NCI-H748 (cell line): ENCODE measurements around the gene FAF1.
"Not testable (repeated sequence)": the region's sequence is repeated elsewhere in the genome, so short reads cannot be mapped to it uniquely, and the experiment has no call there.

Experiments
- DNase-seq: peaks from one replicate; lab custom pipeline; 2025; ENCODE audit not compliant: unreplicated experiment; lab: John Stamatoyannopoulos, UW

Gene FAF1

DNA sequence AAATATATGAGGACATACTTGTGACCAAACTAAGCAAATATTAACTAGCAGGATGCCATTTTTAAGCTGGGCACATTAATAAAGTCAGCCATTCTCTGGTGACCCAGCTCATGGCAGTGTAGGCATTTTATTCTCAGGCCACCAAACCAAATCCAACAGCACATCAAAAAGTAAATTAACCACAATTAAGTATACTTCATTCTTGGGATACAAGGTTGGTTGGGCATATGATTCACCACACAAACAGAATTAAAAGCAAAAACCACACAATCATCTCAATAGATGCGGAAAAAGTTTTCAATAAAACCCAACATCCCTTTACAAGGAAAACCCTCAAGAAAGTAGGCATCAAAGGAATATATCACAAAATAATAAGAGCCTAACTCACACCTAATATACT lies 101.3 kb downstream of the FAF1 start:
- DNase-seq = no peak

DNA sequence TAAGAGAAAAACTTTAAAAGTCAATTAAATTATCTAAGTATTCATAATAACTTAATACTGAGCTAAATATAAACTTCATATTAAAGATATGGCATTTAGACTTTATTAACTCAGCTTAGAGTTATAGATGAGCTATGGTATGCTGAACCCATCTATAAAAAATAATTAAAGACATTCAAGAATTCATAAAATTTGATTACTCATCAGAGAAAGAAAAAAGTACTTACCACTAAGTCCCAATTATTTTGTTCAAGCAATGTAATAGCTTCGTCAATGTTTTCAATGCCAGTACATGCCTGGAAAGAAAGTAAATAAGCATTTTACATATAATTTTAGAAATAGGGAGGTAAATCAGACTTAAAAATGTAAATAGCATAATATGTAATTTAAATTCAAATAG lies 102.4 kb downstream of the FAF1 start:
- no peak for DNase-seq

DNA sequence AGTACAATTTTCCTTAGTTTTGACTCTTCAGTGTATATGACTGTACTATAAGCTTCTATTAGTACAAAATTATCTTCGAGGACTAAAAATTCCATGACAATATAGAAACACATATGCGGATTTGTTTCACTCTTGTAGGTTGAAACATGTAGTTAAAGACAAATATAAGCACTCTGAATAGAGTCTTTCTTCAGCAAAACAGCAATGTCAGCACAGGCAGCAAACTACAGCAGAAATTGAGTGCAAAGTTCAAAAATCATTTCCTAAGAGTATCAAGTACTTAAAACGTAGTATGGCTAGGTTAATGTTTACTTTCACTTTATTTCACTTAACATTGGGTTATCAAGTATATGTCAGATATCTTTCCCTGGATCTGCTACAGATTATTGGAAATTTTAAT lies 106.7 kb downstream of the FAF1 start:
- no peak for DNase-seq

DNA sequence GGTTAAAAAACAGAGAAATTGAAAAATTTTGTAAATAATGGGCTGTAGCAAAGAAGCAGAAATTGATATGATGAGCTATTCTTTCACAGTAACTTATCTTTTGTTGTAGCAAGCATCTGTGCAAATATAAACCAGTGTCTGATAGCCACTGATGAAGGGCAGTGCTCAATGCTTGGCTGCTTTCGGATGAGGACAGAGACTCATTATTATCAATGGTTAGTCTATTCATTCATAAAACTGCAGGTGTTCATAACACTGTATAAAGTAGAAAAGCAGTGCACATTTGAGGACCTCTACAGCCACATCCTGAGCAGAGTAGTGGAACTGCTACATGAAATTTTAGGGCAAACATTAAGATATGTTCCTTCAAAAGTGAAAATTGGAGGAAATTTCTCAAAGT lies 107.2 kb downstream of the FAF1 start:
- peak; percentile 93 for DNase-seq

DNA sequence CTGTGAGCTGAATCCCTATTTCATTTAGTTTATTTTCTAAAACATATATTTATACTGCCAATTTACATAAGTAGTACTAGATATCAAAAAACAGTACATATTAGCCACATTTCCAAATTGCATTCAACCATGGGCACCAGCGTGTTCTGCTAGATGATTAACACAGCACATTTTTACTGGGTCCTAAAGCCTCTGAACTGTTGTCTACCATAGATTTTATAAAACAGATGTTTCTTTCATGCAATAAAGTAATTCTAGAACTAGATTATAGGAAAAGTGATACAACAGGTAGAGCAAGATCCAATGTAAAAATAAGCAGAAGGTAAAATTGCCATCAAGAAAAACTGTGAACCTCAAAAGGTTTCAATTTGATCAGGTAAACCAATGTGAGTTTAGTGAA lies 108.6 kb downstream of the FAF1 start:
- no peak for DNase-seq

DNA sequence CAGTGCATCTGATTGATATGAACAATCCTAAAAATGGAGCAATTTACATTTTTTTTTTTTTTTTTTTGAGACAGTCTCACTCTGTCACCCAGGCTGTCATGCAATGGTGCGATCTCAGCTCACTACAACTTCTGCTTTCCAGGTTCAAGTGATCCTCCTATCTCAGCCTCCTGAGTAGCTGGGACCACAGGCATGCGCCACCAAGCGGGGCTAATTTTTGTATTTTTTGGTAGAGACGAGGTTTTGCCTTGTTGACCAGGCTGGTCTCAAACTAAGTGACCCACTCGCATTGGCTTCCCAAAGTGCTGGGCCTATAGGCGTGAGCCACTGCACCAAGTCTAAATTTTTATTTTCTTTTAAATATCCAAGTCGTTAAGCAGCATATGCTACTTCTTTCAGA lies 109.0 kb downstream of the FAF1 start:
- DNase-seq = no peak

DNA sequence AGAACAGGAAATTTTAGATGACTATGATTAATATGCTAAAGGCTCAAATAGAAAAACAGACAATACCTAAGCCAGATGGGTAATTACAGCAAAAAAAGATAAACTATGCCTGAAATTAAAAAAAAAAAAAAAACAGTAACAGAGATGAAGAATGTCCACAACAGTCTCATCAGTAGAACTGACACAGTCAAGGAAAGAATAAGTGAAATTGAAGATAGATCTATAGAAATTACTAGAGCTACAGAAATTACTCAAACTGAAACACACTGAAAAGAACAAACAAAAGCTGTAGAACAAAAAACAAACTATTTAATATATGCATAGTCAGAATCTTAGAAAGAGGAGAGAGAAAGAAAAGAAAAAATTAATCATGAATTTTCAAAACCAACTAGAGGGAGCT lies 112.8 kb downstream of the FAF1 start:
- no peak for DNase-seq

DNA sequence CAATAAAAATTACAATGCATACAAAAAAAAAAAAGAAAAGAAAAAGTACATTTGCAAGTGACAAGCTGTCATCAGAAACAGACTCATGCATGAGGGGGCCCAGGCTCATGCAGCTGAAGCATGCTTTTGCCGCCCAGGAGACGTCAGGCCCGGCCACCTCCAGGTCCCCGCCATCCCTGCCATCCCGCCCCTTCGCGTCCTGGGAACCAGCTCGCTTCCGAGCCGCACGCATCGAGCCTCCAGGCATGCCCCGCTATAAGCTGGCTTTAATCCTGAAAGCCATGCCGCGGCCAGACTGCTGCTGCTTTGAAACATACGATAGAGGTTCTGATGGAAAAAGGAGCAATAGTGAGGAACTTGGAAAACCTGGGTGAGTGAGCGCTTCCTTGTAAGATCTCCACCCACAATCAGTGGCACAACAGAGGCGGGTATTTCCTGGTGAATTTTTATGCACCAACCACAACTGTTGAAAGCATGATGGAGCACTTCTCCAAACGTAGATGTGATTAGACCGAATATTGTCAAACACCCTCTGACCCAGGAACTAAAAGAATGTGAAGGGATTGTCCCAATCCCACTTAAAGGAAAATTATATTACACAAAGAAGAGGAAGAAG lies 113.7 kb downstream of the FAF1 start:
- DNase-seq = no peak

DNA sequence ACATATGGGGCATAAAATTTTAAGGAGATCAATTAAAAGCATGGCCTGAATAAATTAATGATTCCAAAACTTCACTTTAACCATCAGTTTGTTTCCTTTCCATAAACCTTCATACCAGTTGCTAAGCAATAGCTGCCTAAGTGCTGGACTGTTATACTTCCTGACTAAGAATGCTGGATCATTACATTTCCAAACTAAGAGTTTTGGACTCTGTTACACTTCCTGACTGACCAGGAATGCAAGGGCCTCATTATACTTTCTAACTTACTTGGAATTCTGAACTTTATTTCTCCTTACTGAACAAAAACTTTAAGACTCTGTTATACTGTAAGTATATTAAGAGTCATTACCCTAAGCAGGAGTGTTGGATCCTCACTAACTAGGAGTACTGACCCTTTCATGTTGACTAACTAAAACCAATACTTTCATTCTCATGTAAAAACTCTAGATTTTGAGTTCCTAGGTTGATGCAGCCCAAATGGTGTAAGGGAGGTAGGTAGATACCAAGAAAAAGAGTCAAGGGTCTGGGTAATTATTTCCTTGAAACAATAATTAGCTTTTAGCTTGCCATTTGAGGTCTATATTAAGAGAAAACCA lies 118.2 kb downstream of the FAF1 start:
- DNase-seq = no peak

DNA sequence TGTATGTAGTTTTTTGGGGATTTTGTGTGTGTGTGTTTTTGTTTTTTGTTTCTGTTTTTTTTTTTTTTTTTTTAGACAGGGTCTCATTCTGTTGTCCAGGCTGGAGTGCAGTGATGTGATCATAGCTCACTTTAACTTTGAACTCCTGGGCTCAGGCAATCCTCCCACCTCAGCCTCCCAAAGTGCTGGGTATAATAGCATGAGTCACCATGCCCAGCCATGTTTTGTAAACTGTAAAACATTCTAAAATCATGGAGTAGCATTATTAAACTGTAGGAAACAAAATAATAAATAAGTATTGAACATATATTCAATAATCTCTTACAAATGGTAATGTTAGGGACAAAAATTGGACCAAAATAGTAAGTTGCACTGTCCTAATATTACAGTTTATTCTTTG lies 124.0 kb downstream of the FAF1 start:
- DNase-seq = no peak

DNA sequence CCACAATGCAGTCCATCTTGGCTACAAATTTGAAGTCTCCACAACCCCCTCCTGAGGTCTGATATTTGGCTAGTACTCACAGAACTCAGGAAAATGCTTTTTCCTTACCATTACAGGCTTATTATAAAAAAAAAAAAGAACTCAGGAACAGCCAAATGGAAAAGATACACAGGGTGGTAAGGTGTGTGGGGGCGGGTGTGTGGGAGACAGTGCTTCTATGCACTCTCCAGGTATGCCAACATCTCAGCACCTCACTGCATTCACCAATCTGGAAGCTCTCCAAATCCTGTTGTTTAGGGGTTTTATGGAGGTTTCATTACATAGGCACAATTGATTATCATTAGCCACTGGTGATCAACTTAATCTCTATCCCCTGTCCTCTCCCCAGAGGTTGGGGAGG lies 126.9 kb downstream of the FAF1 start:
- no peak for DNase-seq

DNA sequence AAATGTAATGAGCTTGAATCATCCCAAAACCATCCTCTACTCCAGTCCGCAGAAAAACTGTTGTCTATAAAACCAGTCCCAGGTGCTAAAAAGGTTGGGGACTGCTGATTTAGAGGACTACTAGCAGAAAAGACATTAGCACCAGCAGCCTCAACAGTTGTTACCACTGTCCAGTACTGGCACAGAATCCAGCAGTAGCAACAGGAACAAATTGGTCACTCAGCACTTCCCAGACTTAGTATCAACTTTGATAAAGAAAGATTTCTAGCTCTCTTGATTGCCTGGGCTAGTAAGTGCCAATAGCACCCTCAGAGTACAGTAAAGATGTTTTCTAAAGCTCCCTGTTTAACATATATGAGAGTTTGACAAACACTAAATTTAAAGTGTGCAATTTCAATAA lies 127.9 kb downstream of the FAF1 start:
- DNase-seq = no peak

DNA sequence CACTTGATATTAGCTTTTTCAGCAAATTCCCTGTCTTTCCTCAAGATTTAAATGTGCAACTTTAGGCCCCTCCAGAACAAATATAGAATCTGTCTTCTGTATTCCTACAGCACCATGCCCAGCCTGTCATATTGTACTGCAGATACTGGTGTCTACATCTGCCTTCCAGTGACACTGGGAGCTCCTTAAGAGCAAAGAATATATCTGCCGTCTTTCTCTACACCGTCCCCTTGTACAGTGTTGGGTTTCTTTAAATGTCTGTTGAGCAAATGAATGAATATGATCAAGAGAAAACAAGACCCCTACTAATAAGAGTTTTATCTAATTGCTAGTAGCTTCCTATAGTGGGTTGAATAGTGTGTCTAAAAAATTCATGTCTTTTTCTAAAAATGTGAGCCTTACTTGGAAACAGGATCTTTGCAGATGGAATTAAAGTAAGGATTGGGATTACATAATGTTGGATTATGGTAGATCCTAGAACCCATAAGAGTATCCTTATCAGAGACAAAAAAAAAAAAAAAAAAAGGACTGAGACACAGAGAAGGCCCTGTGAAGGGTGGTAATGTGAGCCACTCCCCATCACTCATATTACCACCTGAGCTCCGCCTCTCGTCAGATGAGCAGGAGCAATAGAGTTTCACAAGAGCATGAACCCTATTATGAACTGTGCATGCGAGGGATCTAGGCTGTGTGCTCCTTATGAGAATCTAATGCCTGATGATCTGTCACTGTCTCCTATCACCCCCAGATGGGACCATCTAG lies 128.6 kb downstream of the FAF1 start:
- DNase-seq = no peak

DNA sequence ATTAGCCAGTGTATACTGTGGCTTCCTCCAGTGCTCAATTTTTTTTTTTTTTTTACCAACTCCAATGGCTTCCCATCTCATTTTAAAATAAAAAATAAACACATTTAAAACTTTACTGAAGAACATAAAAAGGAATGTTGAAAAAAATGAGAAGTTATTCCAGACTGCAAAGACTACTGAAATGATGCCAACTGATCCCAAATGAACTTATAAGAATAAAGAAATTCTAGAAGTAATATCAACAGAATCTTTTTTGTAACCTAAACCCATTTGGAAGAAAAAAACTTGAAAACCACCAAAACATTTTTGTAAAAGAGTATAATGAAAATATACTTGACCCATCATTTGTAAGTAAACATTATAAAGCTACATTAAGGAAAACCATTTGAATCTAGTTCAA lies 129.4 kb downstream of the FAF1 start:
- DNase-seq = no peak

DNA sequence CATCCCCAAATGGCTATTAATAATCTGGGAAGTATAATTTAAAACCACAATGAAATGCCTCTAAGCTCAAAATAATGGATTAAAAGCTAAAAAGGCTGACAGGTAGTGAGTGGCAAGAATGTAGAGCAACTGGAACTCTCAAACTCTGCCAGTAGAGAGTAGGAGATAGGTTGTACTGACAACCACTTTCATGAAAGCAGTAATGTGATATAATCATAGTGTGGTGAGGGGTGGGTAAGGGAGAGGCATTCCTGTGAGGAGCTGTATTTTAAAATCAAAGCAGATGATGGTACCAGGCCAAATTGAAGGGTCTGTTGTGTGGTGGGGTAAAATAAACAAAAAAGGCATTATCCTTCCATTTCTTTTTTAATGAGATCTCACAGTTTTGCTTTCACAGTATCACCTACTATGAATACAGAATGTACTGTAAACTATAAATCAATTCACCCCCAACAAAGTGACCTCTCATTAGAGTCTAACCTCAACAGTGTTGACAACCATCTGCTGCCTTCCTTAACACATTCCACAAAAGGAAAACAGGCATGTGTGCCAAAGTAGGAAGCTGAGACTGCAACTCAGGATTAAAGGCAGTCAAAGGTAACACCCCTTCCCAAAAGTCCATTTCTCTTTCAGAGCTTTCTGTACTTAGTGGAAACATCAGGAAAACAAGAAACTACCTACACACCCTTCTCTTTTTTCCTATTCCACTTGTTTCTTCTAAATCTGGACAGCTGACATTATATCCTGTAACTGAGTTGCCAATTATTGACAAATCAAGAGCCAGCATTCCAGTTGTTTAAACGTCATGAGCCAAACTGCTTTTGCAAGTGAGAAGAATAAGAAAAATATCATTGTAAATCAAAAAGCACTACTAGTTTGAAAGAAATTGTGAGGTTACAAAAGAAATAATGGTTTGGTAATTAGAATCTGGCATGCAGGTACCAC lies 130.8 kb downstream of the FAF1 start:
- DNase-seq = peak; percentile 80

DNA sequence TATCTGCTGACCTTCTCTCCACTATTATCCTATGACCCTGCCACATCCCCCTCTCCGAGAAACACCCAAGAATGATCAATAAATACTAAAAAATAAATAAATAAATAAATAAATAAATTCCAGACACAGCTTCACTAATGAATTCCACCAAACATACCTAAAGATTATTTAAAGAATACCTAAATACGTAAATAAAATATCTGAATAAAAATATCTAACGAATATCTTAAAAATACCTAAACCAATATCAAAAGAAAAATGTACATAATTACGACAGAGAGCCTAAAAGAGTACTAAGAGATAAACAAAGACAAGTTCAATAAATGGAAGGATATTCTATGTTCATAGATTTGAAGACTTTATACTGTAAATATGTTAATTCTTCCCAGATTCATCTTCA lies 132.5 kb downstream of the FAF1 start:
- DNase-seq = no peak

DNA sequence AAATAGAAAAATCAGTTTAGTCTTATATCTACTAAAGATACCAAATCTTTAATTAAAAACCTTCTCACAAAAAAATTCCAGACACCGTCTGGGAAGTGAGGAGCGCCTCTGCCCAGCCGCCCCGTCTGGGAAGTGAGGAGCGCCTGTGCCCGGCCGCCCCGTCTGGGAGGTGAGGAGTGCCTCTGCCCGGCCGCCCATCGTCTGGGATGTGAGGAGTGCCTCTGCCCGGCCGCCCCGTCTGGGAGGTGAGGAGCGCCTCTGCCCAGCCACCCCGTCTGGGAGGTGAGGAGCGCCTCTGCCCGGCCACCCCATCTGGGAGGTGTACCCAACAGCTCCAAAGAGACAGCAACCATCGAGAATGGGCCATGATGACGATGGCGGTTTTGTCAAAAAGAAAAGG lies 133.3 kb downstream of the FAF1 start:
- not testable (repeated sequence) for DNase-seq

DNA sequence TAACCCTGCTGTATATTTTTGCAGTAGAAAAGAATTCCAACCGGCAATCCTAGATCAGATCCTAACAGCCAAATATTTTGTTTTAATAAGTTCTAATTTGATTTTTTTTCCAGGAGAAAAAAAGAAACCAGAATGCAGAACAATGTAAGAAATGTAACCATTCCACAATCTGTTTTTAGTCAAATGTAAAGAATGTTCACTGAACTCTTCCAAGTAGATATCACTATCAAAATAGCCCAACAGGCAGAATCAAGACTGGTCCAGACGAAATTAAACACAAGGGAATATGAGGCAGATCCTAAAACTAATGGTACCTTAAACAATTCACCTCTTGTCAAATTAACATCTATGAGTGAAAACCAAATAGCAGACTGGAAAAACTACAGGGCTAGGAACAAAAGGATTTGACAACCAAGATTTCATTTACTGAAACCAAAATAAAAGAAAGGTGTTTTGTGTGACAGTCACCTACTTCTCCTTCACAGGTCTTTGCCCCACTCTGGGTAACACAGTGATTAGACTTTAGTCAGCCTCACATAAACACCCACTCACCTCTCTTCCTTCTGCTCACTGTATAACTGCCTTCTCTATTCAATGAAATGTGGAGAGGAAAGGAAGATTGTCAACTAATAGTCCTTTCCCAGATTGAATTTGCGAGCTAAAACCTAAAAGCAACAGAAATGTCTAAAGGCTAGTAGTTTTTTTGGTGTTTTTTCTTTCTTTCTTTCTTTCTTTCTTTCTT lies 137.9 kb downstream of the FAF1 start:
- no peak for DNase-seq

DNA sequence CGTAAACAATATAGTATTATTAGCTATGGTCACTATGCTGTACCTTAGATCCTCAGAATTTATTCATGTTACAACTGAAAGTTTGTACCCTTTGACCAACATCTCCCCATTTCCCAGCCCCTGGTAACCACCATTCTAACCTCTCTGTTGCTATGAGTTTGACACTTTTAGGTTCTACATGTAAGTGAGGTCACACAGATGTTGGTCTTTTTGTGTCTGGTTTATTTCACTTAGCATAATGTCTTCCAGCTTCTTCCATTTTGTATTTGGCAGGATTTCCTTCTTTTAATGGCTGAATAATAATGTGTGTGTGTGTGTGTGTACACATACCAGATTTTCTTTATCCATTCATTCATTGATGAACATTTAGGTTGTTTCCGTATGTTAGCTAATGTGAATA lies 139.5 kb downstream of the FAF1 start:
- no peak for DNase-seq

DNA sequence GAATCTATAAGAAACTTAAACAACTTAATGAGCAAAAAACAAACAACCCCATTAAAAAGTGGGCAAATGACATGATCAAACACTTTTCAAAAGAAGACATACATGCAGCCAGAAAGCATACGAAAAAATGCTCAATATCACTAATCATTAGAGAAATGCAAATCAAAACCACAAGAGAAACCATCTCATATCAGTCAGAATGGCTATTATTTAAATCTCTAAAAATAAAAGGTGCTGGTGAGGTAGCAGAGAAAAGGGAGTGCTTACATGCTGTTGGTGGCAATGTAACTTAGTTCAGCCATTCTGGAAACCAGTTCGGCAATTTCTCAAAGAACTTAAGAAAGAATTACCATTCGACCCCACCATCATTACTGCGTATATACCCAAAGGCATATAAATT lies 147.7 kb downstream of the FAF1 start:
- no peak for DNase-seq

DNA sequence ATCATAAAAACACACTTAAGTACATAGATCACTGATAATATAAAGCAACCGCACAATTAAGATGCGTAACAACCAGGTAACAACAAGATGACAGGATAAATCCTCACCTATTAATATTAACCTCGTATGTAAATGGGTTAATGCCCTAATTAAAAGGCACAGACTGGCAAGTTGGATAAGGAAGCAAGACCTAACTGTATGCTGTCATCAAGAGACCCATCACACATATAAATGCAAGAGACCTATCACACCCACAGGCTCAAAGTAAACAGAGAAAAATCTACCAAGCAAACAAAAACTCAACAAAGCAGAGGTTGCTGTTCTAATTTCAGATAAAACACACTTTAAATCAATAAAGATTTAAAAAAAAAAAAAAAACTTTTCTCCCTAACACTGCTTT lies 151.8 kb downstream of the FAF1 start:
- DNase-seq = no peak
